Measurements from ENCODE around the gene FAM117B. TPM values are rescaled to one million over a fixed set of nuclear protein-coding genes. Genes with fewer than 3 reads are reported as not detected.

FAM117B gene
- polyA plus RNA-seq, 2 of the 4 experiments (the other 2 are of a cell fraction) = 3.6 TPM

DNA sequence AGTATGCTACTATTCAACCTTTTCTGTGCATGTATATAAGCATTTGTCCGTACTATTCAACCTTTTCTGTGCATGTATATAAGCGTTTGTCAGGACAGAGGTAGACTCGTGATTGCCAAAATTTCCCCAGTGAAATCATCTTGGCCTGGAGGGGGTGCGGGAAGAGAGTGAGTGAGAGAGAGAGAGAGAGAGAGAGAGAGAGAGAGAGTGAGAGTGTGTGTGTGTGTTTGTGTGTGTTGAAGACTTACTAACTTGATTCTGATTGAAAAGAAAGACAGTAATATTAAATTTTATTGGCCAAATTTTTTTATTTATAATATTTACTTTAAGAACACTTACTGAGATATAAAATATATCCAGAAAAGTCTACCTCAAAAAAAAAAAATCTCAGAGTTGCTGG, 19.1 kb downstream of the FAM117B start (continued):
- no peak for TF ChIP-seq CBX2 (IDR thresholded peaks at IDR 0.05; ENCODE audit: borderline replicate concordance, low read depth)

GRCh38 chr2:202657876-202658275, 23.1 kb downstream of the FAM117B start:
- H3K4me2 ChIP-seq = no peak overlapping the region
- CTCF ChIA-PET = no interaction called here
- no peak overlapping the region for H3K27ac ChIP-seq
- no peaks in the 10 kb centered on the region for H3K9me3 ChIP-seq
- DNase-seq (ENCODE audit: low read depth in 1 of 2, low spot score in 1 of 2) (no peak), ATAC-seq (no peak), FAIRE-seq (no peak)
- POLR2A ChIA-PET = no interaction called here
- 0 out of 3 replicates have a peak, but pooled peaks cover 3% of the 10 kb centered on the region for H3K4me1 ChIP-seq
- H3K4me3 ChIP-seq = no peak overlapping the region
- TF ChIP-seq SREBF2 (IDR thresholded peaks at IDR 0.05) = no peak
- TF ChIP-seq MAFK (IDR thresholded peaks at IDR 0.05; ENCODE audit: partially characterized antibody) = peak; percentile 71

DNA sequence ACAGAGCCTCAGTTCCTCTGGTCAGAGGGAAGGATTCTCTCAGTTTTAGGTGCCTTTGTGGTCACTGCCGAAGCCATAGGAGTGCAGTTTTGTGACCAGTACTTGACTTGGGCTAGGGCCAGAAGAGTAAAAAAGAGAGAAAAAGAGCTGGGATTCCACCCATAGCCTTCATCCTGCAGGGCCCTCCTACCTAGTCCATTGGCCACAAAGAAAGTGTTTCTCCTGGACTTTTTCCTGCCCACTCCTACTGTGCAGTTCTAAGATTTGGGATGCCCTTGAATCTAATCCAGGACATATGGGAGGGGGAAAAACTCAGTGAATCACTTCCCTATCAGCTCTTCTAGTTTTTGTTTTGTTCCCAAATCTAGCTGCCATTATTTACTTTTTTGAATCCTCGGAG, 26.0 kb downstream of the FAM117B start:
- H3K4me2 ChIP-seq = no peak overlapping the region
- DNase-seq (ENCODE audit: low read depth in 1 of 2, low spot score in 1 of 2) = no peak
- CTCF ChIA-PET = no interaction called here
- no peak for FAIRE-seq
- 0 out of 3 replicates have a peak, but pooled peaks cover 3% of the 10 kb centered on the region for H3K4me1 ChIP-seq
- no peak overlapping the region for H3K27ac ChIP-seq
- TF ChIP-seq HOXB5 (CRISPR knock-in tag; IDR thresholded peaks at IDR 0.05) (no peak), HMGXB4 (CRISPR knock-in tag; IDR thresholded peaks at IDR 0.05; ENCODE audit: borderline replicate concordance) (no peak), JUN (IDR thresholded peaks at IDR 0.05) (no peak)
- TF ChIP-seq, protein P1, sequence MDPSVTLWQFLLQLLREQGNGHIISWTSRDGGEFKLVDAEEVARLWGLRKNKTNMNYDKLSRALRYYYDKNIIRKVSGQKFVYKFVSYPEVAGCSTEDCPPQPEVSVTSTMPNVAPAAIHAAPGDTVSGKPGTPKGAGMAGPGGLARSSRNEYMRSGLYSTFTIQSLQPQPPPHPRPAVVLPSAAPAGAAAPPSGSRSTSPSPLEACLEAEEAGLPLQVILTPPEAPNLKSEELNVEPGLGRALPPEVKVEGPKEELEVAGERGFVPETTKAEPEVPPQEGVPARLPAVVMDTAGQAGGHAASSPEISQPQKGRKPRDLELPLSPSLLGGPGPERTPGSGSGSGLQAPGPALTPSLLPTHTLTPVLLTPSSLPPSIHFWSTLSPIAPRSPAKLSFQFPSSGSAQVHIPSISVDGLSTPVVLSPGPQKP (IDR thresholded peaks at IDR 0.05; ENCODE audit: low read depth, low read length) = no peak
- POLR2A ChIA-PET = no interaction called here
- no peaks in the 10 kb centered on the region for H3K9me3 ChIP-seq
- no peak overlapping the region for H3K4me3 ChIP-seq
- 88% methylated on average over 2 of the region's 2 CpGs for WGBS (ENCODE audit: missing lambda C conversion rate)
- ATAC-seq = no peak

GRCh38 chr2:202669841-202670240, 35.1 kb downstream of the FAM117B start:
- ATAC-seq = no peak
- 95% methylated on average over 1 of the region's 1 CpG for WGBS (ENCODE audit: missing lambda C conversion rate)
- DNase-seq (ENCODE audit: low read depth in 1 of 2, low spot score in 1 of 2) = no peak
- TF ChIP-seq EHF (CRISPR knock-in tag; IDR thresholded peaks at IDR 0.05) (no peak), RARB (CRISPR knock-in tag; IDR thresholded peaks at IDR 0.05) (no peak), NFE2L2 (conservative IDR thresholded peaks at IDR 0.05; ENCODE audit: low read length) (no peak), RCOR1 (IDR thresholded peaks at IDR 0.05; ENCODE audit: low read depth, low read length) (no peak), USF2 (IDR thresholded peaks at IDR 0.05) (no peak), ESRRA (IDR thresholded peaks at IDR 0.05; ENCODE audit: borderline replicate concordance, low read length) (no peak), BHLHE40 (IDR thresholded peaks at IDR 0.05; ENCODE audit: low read depth, low read length) (no peak)
- TF ChIP-seq, protein P2, sequence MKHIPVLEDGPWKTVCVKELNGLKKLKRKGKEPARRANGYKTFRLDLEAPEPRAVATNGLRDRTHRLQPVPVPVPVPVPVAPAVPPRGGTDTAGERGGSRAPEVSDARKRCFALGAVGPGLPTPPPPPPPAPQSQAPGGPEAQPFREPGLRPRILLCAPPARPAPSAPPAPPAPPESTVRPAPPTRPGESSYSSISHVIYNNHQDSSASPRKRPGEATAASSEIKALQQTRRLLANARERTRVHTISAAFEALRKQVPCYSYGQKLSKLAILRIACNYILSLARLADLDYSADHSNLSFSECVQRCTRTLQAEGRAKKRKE (CRISPR knock-in tag; IDR thresholded peaks at IDR 0.05; ENCODE audit: low read depth) = no peak
- no peak overlapping the region for H3K4me2 ChIP-seq
- no peak overlapping the region for H3K27ac ChIP-seq
- no peaks in the 10 kb centered on the region for H3K4me1 ChIP-seq
- H3K9me3 ChIP-seq = no peaks in the 10 kb centered on the region
- ChIA-PET CTCF (interaction anchor here (0.7 kb wide), 1 partner anchor 131 kb away, joined by 3 read pairs; no protein-coding TSS in a partner anchor), POLR2A (interaction anchor here (0.6 kb wide), 1 partner anchor 35 kb away, joined by 3 read pairs; the partner anchor contains the start of gene FAM117B)
- no peak overlapping the region for H3K4me3 ChIP-seq
- no peak for FAIRE-seq
